Lower leg skin (tissue), 3 donors: Measurements from ENCODE around the gene ZEB1.

Source experiments
- CTCF ChIP-seq, 3 donors: fragments of 450-650 bp; IDR thresholded peaks; one replicate each; pipeline ENCODE4 v1.5.1; 2016; ENCODE audit warnings: antibody characterized with exemption in 3 of 3, mild to moderate bottlenecking in 3 of 3, moderate library complexity in 2 of 3
- POLR2A ChIP-seq, 2 donors: fragments of 450-650 bp; IDR thresholded peaks; one replicate each; pipeline ENCODE4 v1.6.1; 2016 to 2017; ENCODE audit warnings: antibody characterized with exemption in 2 of 2, mild to moderate bottlenecking in 1 of 2, moderate library complexity in 1 of 2

GRCh38 chr10:31358688-31359330 lies 39.8 kb downstream of the ZEB1 start:
- TF ChIP-seq CTCF (IDR thresholded peaks at IDR 0.05) (no peak), POLR2A (IDR thresholded peaks at IDR 0.05) (no peak)
